Activated T-helper 2 cell treated with anti-CD3 and anti-CD28 coated beads, Interferon-gamma antibody, Interleukin-2, Interleukin-4, amounts not matched to agents 10 μg/mL and 5 μg/mL and 100 μg/mL, durations not matched to agents 14 hours and 24 hours and 36 hours (primary cell): ENCODE results near the gene SEMA4D. TPM values are rescaled to one million over a fixed set of nuclear protein-coding genes. Genes with fewer than 3 reads are reported as not detected.

Experiments
- DNase-seq: peaks from one replicate; pipeline ENCODE4 v3.0.0; 2021; ENCODE audit warnings: low spot score
- H3K27ac Mint-ChIP-seq: one replicate; pipeline ENCODE4 v1.8.0; 2021; ENCODE audit warnings: mixed read lengths
- H3K27me3 Mint-ChIP-seq: one replicate; pipeline ENCODE4 v1.8.0; 2021; ENCODE audit warnings: low read depth, mixed read lengths
- H3K36me3 Mint-ChIP-seq: one replicate; pipeline ENCODE4 v1.8.0; 2021; ENCODE audit warnings: low read depth, mixed read lengths
- H3K4me1 Mint-ChIP-seq: one replicate; pipeline ENCODE4 v1.8.0; 2021; ENCODE audit warnings: low read depth, mixed read lengths
- H3K4me3 Mint-ChIP-seq: one replicate; pipeline ENCODE4 v1.8.0; 2021; ENCODE audit warnings: low read depth, mild to moderate bottlenecking, moderate library complexity, mixed read lengths
- H3K9me3 Mint-ChIP-seq: one replicate; pipeline ENCODE4 v1.8.0; 2021; ENCODE audit warnings: mixed read lengths
- intact Hi-C: fragments of 100-400 bp; cut with micrococcal nuclease; formaldehyde crosslinking; loops from one replicate; pipeline ENCODE4 v1.15.1; 2023
- total RNA-seq: library from RNA; stranded (reverse); gene quantifications from 2 replicates; pipeline ENCODE4 v1.2.3, GENCODE V29; 2022

The SEMA4D gene
- total RNA-seq, 1 donor from 2014 or later, result 317 TPM

DNA sequence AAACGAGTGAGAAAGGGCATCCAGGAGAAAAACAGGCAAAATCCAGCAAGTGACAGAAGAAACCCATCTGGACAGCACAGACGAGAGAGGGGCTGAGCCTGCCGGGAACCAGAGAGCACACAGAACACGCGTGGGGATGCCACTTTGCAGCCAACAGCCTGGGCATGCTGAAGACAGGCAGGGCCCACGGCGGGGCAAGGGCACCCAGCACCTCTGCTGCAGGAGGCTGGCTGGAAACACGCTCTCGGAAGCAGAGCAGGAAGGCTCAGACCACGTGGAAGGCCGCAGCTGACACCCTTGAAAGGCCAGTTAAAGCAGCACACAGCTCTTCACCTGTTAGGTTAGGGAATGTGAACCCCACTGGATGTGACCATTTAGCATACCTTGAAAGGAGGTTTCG, 103.5 kb downstream of the SEMA4D start:
- no peak for DNase-seq
- Mint-ChIP-seq H3K9me3 (no peaks in the 10 kb centered on the region), H3K27ac (no peak overlapping the region), H3K4me3 (no peak overlapping the region), H3K36me3 (peaks cover 95% of the 10 kb centered on the region), H3K27me3 (no peaks in the 10 kb centered on the region), H3K4me1 (peaks cover 2% of the 10 kb centered on the region)
- intact Hi-C loops, result no loop called here

DNA sequence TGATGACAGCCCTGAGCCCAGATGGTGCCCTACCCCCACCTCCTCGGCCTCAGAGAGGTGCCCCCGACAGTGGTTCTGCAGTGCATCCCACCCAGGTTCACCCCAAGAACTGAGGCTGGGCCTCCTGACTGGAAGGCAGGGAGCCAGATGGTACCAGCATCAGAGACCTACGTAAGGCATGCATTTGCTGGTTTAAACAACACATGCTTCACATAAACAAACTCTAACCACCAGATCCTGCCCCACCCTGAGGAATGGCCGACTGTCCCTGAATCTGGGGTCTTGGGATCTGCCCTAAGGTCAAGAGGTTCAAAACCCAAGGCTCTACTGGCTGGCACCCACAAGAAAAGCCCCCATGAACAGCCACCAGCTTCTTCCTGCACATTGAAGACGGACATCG, 106.3 kb downstream of the SEMA4D start:
- Mint-ChIP-seq H3K9me3 (no peaks in the 10 kb centered on the region), H3K27me3 (no peaks in the 10 kb centered on the region), H3K4me3 (no peak overlapping the region), H3K36me3 (peaks cover 92% of the 10 kb centered on the region), H3K27ac (no peak overlapping the region), H3K4me1 (no peaks in the 10 kb centered on the region)
- intact Hi-C loops, result no loop called here
- no peak for DNase-seq

DNA sequence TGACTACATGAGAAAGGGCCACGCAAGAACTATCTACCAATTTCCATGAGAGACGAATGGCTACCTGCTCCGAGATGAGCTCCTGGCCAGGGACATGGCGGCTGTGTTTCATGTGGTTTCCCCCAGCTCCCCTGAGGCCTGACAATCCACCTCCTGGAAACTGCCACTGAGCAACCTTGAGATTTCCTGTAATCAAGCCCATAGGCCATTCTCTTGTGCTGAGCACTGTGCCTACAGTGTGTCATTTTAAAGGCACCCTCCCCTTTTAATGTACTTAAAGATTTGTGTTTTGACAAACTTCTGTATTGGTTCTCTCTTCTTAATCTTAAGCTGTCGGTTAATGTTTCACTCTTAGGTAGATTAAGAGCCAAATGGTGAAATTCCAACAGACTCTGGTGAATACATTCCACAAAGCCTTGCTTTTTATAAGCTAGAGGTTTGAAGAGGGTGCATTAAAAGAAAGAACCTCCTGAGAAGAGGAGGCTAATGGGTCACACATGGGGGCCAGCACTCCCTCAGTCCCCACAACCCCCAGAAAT, 107.3 kb downstream of the SEMA4D start:
- H3K36me3 Mint-ChIP-seq, result peaks cover 92% of the 10 kb centered on the region
- no peaks in the 10 kb centered on the region for H3K4me1 Mint-ChIP-seq
- H3K27me3 Mint-ChIP-seq, result no peaks in the 10 kb centered on the region

DNA sequence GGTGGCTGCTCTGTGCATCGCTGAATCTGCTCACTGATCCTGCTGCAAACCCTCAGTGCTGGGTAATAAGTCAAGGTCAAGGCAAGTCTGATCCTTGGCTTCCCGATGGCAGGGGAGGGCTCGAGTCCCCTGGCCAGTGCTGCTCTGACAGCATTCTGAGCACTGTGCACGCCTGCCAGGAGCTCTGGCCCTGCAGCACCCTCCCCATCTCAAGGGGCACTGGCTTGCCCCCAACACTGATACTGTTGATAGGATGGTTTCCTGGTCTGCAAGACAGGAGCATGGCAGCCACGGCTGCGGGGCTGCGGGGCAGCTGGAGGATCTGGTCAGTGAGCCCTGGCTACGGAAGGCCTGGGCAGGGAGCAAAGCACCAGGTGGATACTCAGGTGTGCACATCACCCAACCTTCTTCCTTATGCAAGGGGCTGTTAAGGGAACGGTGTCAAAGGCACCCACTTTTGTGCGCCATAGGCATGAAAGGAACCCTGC, 107.8 kb downstream of the SEMA4D start:
- Mint-ChIP-seq H3K27ac (no peak overlapping the region), H3K4me1 (no peaks in the 10 kb centered on the region), H3K36me3 (peaks cover 92% of the 10 kb centered on the region), H3K4me3 (no peak overlapping the region), H3K27me3 (no peaks in the 10 kb centered on the region), H3K9me3 (no peaks in the 10 kb centered on the region)
- DNase-seq, result no peak
- intact Hi-C loops, result no loop called here

More for the DNA sequence above, 107.3 kb downstream of the SEMA4D start:
- Mint-ChIP-seq H3K27ac (no peak overlapping the region), H3K4me3 (no peak overlapping the region), H3K9me3 (no peaks in the 10 kb centered on the region)
- no peak for DNase-seq
- intact Hi-C loops, result no loop called here

DNA sequence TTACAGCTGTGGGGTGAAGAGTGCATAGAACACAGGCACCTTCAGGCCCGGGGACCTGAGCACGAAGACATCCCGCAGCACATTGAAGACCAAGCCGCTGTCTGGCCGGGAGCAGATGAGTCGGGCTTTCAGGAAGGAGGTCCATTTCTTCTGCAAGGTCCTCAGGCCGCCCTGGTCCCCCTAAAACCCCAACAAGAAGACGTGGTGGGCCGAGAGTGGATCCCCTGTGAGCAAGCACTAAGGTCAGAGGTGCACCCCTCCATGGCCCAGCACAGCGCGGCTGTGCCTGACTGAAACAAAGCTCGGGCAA, 109.1 kb downstream of the SEMA4D start:
- no peak overlapping the region for H3K27ac Mint-ChIP-seq
- intact Hi-C loops, result no loop called here
- peaks cover 92% of the 10 kb centered on the region for H3K36me3 Mint-ChIP-seq

DNA sequence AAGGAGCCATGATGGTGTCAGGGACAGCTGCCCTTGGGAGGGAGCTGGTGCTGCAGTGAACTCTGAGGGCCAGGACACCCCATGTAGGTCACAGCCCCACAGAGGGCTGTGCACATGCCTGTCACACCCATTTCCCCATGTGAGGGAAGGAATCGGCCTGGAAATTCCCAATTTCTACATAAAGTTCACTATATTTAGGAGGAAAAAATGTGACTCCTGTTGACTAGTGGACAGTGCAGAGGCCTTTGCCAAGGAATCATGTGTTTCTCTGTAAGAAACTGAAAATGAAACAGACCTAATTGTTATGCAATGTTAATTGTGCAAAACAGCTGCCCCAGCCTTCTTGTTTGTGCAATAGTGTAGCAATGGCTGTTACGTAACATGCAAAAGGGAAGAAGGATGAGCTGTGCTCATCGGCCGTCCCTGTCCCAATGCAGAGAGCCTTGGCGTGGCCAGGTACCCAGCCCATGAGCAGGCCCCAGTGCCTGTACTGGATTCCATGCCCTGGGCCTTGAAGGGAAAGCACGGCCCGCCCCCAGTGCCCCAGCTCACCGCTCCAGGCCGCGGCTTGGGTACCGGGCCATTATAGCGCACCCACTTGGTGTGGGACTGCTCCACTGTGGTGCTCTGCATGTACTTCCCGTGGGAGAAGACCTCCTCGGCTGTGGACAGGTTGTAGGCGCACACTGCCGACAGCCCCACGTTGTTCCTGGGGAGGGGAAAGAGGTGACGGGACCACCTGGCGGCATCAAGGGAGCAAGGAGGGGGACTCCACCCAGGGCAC, 109.6 kb downstream of the SEMA4D start:
- DNase-seq, result no peak
- intact Hi-C loops, result no loop called here
- no peak overlapping the region for H3K4me3 Mint-ChIP-seq
- no peaks in the 10 kb centered on the region for H3K27me3 Mint-ChIP-seq
- H3K4me1 Mint-ChIP-seq, result peaks cover 6% of the 10 kb centered on the region
- H3K27ac Mint-ChIP-seq, result no peak overlapping the region
- H3K36me3 Mint-ChIP-seq, result peaks cover 91% of the 10 kb centered on the region
- no peaks in the 10 kb centered on the region for H3K9me3 Mint-ChIP-seq

More for the DNA sequence above, 109.1 kb downstream of the SEMA4D start:
- H3K9me3 Mint-ChIP-seq, result no peaks in the 10 kb centered on the region
- DNase-seq, result no peak
- H3K4me3 Mint-ChIP-seq, result no peak overlapping the region
- H3K27me3 Mint-ChIP-seq, result no peaks in the 10 kb centered on the region
- H3K4me1 Mint-ChIP-seq, result peaks cover 5% of the 10 kb centered on the region

DNA sequence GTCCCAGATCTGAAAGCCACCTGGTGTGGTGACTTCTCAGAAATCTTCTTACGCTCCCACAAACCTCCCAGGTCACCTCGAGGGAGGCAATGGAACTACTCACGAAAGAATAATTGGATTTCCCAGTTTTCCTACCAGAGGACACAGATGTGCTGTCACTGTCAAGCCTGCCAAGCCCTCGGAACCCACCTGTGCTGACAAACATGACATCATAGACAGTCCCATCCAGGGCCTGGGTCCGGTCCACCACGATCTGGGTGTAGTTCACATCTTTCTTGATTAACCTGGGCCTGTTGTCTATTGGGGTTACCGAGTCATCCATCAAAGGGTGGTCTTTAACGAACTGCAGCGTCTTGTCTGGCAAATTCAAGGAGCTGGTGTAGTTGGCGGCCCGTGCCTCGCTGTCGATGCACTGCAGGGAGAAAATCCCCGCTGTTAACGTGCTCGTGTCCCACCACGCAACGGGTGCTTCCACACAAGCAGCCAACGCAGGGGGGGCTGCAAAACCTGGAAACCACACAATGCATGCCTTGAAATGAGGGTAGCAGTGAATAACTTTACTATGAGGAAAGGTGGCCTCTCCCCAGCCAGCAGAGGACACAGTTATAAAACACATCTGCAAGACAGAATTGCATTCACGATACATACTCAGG, 110.6 kb downstream of the SEMA4D start:
- intact Hi-C loops, result no loop called here
- Mint-ChIP-seq H3K4me3 (no peak overlapping the region), H3K36me3 (peaks cover 90% of the 10 kb centered on the region), H3K4me1 (peaks cover 12% of the 10 kb centered on the region), H3K27ac (no peak overlapping the region), H3K27me3 (no peaks in the 10 kb centered on the region), H3K9me3 (no peaks in the 10 kb centered on the region)
- DNase-seq, result no peak

DNA sequence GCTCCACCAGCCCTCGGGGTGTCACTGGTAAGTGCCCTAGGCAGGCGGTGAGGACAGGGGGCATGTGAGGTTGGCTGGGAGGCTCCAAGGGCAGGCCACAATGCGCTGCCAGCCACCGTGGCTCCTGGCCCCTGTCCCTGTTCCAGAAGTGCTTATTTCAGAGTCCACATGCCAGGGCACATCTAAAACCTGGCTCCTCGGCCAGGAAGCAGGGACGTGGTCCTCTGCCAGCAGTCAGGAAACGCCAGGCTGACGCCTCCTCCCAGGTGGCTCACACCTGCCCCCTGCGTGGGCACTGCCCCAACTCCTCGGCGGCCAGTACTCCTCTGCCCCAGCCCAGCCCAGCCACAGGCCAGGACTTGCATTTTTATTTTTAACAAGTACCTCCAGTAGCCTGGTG, 111.1 kb downstream of the SEMA4D start:
- H3K9me3 Mint-ChIP-seq, result no peaks in the 10 kb centered on the region
- H3K36me3 Mint-ChIP-seq, result peaks cover 90% of the 10 kb centered on the region
- DNase-seq, result no peak
- peaks cover 16% of the 10 kb centered on the region for H3K4me1 Mint-ChIP-seq
- intact Hi-C loops, result no loop called here
- no peak overlapping the region for H3K4me3 Mint-ChIP-seq
- H3K27ac Mint-ChIP-seq, result no peak overlapping the region
- H3K27me3 Mint-ChIP-seq, result no peaks in the 10 kb centered on the region

DNA sequence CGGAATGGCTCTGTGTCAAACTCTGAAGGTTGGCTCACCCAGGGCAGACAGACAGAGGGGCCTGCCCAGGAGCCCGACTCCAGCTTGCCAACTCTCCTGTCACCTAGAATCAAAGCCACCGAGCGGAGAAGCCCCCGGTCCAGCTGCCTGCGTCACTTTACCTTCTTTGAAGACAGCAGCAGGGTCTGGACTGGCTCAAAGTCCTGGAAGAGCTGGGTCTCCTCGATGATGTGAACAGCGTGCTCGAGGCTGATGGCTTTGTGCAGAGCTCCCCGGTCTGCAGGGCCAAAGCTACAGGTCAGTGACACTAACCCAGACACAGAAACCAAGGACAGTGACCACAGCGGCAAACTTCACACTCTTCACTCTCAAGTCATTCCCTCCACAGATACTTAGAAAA, 111.7 kb downstream of the SEMA4D start:
- peaks cover 90% of the 10 kb centered on the region for H3K36me3 Mint-ChIP-seq
- peaks cover 22% of the 10 kb centered on the region for H3K4me1 Mint-ChIP-seq
- peak overlapping the region; percentile 35 for H3K27ac Mint-ChIP-seq
- no peak overlapping the region for H3K4me3 Mint-ChIP-seq
- intact Hi-C loops, result no loop called here
- no peak for DNase-seq
- H3K27me3 Mint-ChIP-seq, result no peaks in the 10 kb centered on the region
- H3K9me3 Mint-ChIP-seq, result no peaks in the 10 kb centered on the region

DNA sequence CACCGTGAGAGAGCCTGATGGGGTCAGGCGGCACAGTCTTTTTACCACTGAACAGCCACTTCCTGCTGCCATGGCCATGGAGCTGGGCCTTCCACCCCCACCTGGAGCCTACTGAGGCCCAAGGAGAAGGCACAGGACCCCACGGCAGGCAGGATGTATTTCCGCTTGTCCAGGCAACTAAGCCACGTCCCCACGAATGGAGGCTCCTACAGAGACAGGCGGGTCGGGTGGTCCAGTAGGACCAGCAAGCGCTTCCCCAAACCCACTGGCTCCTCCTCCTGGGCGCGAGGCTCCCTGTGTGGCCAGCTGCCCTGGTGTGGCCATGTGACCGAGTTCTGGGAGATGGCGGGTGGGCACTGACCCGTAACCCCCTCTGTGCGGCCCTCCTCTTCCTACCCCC, 113.1 kb downstream of the SEMA4D start:
- intact Hi-C loops, result no loop called here
- H3K27ac Mint-ChIP-seq, result peak overlapping the region; percentile 69

DNA sequence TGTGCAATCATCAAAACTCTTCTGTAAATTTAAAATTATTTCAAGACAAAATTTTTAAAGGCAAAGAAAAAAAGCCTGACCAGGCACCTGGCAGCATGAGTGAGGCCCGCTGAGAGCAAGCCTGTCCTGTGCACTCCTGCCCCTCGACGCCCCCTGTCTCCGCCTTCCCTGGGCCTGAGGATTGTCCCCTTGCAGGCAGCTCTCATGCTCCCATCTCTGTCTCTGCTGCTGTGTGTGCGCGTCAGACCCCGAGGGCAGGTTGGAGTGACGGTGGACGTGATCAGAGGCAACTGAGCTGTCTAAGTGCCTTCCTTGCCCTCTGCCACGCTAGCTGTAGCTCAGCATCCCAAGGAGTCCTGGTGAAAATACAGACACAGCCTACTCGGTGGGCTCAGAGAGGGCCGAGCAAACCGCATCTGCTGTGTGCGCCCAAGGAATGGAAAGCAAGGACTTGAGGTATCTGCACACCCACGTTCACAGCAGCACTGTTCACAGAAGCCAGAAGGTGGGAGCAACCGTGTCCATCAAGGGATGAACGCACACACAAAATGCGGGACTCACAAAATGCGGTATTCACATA, 114.1 kb downstream of the SEMA4D start:
- Mint-ChIP-seq H3K36me3 (peaks cover 89% of the 10 kb centered on the region), H3K9me3 (no peaks in the 10 kb centered on the region), H3K27ac (peak overlapping the region; percentile 36), H3K4me3 (no peak overlapping the region), H3K4me1 (peaks cover 39% of the 10 kb centered on the region), H3K27me3 (no peaks in the 10 kb centered on the region)
- no peak for DNase-seq
- intact Hi-C loops, result no loop called here

More for the DNA sequence above, 113.1 kb downstream of the SEMA4D start:
- no peaks in the 10 kb centered on the region for H3K27me3 Mint-ChIP-seq
- no peaks in the 10 kb centered on the region for H3K9me3 Mint-ChIP-seq
- no peak for DNase-seq
- H3K4me3 Mint-ChIP-seq, result no peak overlapping the region
- H3K36me3 Mint-ChIP-seq, result peaks cover 89% of the 10 kb centered on the region
- H3K4me1 Mint-ChIP-seq, result peaks cover 31% of the 10 kb centered on the region

DNA sequence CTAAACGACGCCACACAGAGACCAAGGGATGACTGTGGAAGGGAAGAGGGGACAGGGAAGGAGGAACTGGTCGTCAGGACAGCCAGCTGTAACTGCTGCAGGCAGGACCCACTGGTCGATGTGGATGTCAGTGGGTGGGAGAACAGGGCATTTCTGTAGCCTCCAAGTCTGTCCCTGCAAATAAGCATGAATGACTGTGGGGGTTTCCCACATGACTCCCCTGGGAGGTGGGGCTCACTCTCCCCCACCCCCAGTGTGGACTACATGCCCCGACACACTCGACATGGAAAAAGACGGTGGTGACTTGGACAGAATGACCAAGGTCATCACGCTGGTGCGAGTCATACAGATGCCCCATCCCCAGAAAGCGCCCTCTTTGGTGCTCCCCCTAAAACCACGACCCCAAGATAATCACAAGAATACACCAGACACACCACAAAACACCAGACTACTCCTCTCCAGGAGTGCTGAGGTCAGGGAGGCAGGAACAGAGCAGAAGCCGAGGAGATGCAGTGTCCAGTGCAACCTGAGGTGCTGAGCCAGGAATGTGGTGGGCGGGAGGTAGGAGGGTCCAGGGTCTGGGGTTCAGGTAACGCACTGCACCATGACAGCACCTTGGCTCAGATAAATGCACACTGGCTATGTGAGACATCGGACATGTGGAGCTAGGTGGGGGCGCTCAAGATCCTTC, 114.7 kb downstream of the SEMA4D start:
- H3K4me1 Mint-ChIP-seq, result peaks cover 43% of the 10 kb centered on the region
- no peak overlapping the region for H3K4me3 Mint-ChIP-seq
- no peak for DNase-seq
- intact Hi-C loops, result no loop called here
- H3K27ac Mint-ChIP-seq, result peak overlapping the region; percentile 21
- no peaks in the 10 kb centered on the region for H3K9me3 Mint-ChIP-seq
- peaks cover 89% of the 10 kb centered on the region for H3K36me3 Mint-ChIP-seq
- H3K27me3 Mint-ChIP-seq, result no peaks in the 10 kb centered on the region
